Measurements from ENCODE around the gene CREM.
"Not testable (repeated sequence)": the region's sequence is repeated elsewhere in the genome, so short reads cannot be mapped to it uniquely, and the experiment has no call there.

Gene CREM

GRCh38 chr10:35126530-35127288, at the start of gene CREM:
Gene CREM (plus strand): TSS chr10:35126846. CDS start chr10:35137836, 10,990 bp downstream.
- DNase-seq (ENCODE audit: insufficient read length, low spot score), result peak; percentile 79
- peak; percentile 62 for TF ChIP-seq CTCF (IDR thresholded peaks at IDR 0.05; ENCODE audit: insufficient read depth, missing control alignments)
- no peak for FAIRE-seq

- TF ChIP-seq CTCF (IDR thresholded peaks at IDR 0.05; ENCODE audit: insufficient read depth, missing control alignments), result no peak
- FAIRE-seq (no peak), DNase-seq (ENCODE audit: insufficient read length, low spot score) (no peak)
Observed at GRCh38 chr10:35079265-35079664, 47.4 kb upstream of the CREM start.

GRCh38 chr10:35079763-35080162, 46.9 kb upstream of the CREM start:
- no peak for DNase-seq (ENCODE audit: insufficient read length, low spot score)
- TF ChIP-seq CTCF (IDR thresholded peaks at IDR 0.05; ENCODE audit: insufficient read depth, missing control alignments), result no peak
- no peak for FAIRE-seq

- not testable (repeated sequence) for FAIRE-seq; DNase-seq (ENCODE audit: insufficient read length, low spot score)
Observed at GRCh38 chr10:35080261-35080660, 46.4 kb upstream of the CREM start.

- no peak for FAIRE-seq
- TF ChIP-seq CTCF (IDR thresholded peaks at IDR 0.05; ENCODE audit: insufficient read depth, missing control alignments), result no peak
- DNase-seq (ENCODE audit: insufficient read length, low spot score), result no peak
Observed at GRCh38 chr10:35083242-35083641, 43.4 kb upstream of the CREM start.

GRCh38 chr10:35089611-35090161, 37.0 kb upstream of the CREM start:
- FAIRE-seq (no peak), DNase-seq (ENCODE audit: insufficient read length, low spot score) (no peak)
- TF ChIP-seq CTCF (IDR thresholded peaks at IDR 0.05; ENCODE audit: insufficient read depth, missing control alignments), result no peak

GRCh38 chr10:35090162-35090954, 36.3 kb upstream of the CREM start, which contains the start of gene CUL2:
Gene CUL2 (minus strand): TSS chr10:35090341. CDS start chr10:35071317, 19,024 bp downstream.
- DNase-seq (ENCODE audit: insufficient read length, low spot score), result peak; percentile 77
- TF ChIP-seq CTCF (IDR thresholded peaks at IDR 0.05; ENCODE audit: insufficient read depth, missing control alignments), result no peak
- no peak for FAIRE-seq

All from D721Med (cell line).